Endodermal cell (in vitro differentiated cells): ENCODE measurements around the gene ZNF691. TPM values are rescaled to one million over a fixed set of nuclear protein-coding genes. Genes with fewer than 3 reads are reported as not detected.
"Not testable (repeated sequence)": the region's sequence is repeated elsewhere in the genome, so short reads cannot be mapped to it uniquely, and the experiment has no call there.

ENCODE experiments used
- DNase-seq: peaks from one replicate; pipeline ENCODE4 v3.0.0-alpha.2; 2017
- H3K27ac ChIP-seq: 2 replicates; pipeline ENCODE4 v1.5.1; 2013; ENCODE audit warnings: mild to moderate bottlenecking, low read depth, low read length, moderate library complexity
- H3K27me3 ChIP-seq: 2 replicates; pipeline ENCODE4 v1.6.1; 2013; ENCODE audit warnings: mild to moderate bottlenecking, low read length, moderate library complexity; ENCODE audit not compliant: insufficient read depth, control insufficient read depth, poor library complexity, severe bottlenecking
- H3K36me3 ChIP-seq: 2 replicates; pipeline ENCODE4 v1.7.0; 2013; ENCODE audit warnings: mild to moderate bottlenecking, low read length, moderate library complexity; ENCODE audit not compliant: control insufficient read depth, insufficient read depth
- H3K4me1 ChIP-seq: one replicate; pipeline ENCODE4 v1.7.0; 2013; ENCODE audit warnings: low read length; ENCODE audit not compliant: control insufficient read depth, insufficient read depth
- H3K4me3 ChIP-seq: 2 replicates; pipeline ENCODE4 v1.5.1; 2013; ENCODE audit warnings: mild to moderate bottlenecking, low read length, moderate library complexity
- H3K9ac ChIP-seq: 2 replicates; pipeline ENCODE4 v1.6.1; 2013; ENCODE audit warnings: mild to moderate bottlenecking, low read length, moderate library complexity; ENCODE audit not compliant: poor library complexity, severe bottlenecking; ENCODE audit errors: extremely low read depth
- H3K9me3 ChIP-seq: 2 replicates; pipeline ENCODE4 v1.6.1; 2013; ENCODE audit warnings: mild to moderate bottlenecking, low read length, moderate library complexity; ENCODE audit not compliant: control insufficient read depth
- H3K27ac Mint-ChIP-seq: 2 replicates; pipeline ENCODE4 v1.8.0; 2020; ENCODE audit warnings: mixed read lengths
- H3K27me3 Mint-ChIP-seq: 2 replicates; pipeline ENCODE4 v1.8.0; 2021; ENCODE audit warnings: mild to moderate bottlenecking, mixed read lengths; ENCODE audit not compliant: insufficient read depth
- H3K36me3 Mint-ChIP-seq: 2 replicates; pipeline ENCODE4 v1.8.0; 2020; ENCODE audit warnings: low read depth, mixed read lengths
- H3K4me1 Mint-ChIP-seq: 2 replicates; pipeline ENCODE4 v1.8.0; 2020; ENCODE audit warnings: mixed read lengths
- H3K4me3 Mint-ChIP-seq: 2 replicates; pipeline ENCODE4 v1.8.0; 2020; ENCODE audit warnings: mild to moderate bottlenecking, moderate library complexity, mixed read lengths
- H3K9me3 Mint-ChIP-seq: 2 replicates; pipeline ENCODE4 v1.8.0; 2020; ENCODE audit warnings: mild to moderate bottlenecking, mixed read lengths
- WGBS, 2 experiments: methylation state at CpG; one replicate each; pipeline versions ENCODE4 v1.1.5 to v1.1.7; 2013; ENCODE audit warnings: missing lambda C conversion rate in 2 of 2, mixed read lengths in 1 of 2; ENCODE audit not compliant: insufficient coverage in 1 of 2, insufficient read length in 1 of 2; 5-methylcytosine and 5-hydroxymethylcytosine counted together
- total RNA-seq, 2 donors: library from RNA; stranded (reverse); fragmentation: NEBNext Ultra II Directional in 1 of 2; extraction: Animal tissue kit (Norgen Biotek cat#: 25700) in 1 of 2; gene quantifications; 2 replicates in 1 of 2; 3 replicates in 1 of 2; pipeline ENCODE4 v1.2.1, GENCODE V29; 2021
- TF ChIP-seq, protein P1 (sequence below): fragments of 200-600 bp; sonication (generic); conservative IDR thresholded peaks from 2 replicates; pipeline ENCODE4 v1.5.0; 2021; ENCODE audit warnings: antibody characterized with exemption, mild to moderate bottlenecking

Gene ZNF691
- total RNA-seq, 2 donors from 2014 or later, result 15.5 to 16.6 TPM

DNA sequence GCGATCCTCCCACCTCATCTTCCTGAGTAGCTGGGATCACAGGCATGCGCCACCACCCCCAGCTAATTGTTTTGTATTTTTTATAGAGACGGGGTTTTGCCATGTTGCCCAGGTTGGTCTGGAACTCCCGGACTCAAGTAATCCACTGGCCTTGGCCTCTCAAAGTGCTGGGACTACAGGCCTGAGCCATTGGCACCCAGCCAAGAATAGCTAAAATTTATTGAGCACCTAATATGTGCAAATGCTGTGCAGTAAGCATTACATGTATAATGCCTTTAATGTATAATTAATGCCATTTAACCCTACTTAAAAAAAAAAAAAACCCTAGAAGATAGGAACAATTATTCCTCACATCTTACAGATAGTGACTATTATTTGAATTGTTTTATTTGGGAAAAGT, 42.9 kb downstream of the ZNF691 start:
- H3K27me3 Mint-ChIP-seq, result no peaks in the 10 kb centered on the region
- H3K36me3 Mint-ChIP-seq, result no peaks in the 10 kb centered on the region
- H3K4me3 Mint-ChIP-seq, result no peak overlapping the region
- Histone ChIP-seq H3K36me3 (no peaks in the 10 kb centered on the region), H3K4me1 (no peaks in the 10 kb centered on the region), H3K9ac (no peak overlapping the region), H3K27me3 (no peaks in the 10 kb centered on the region), H3K9me3 (no peaks in the 10 kb centered on the region), H3K27ac (no peak overlapping the region), H3K4me3 (no peak overlapping the region)
- no peak overlapping the region for H3K27ac Mint-ChIP-seq
- H3K4me1 Mint-ChIP-seq, result no peaks in the 10 kb centered on the region
- TF ChIP-seq, protein P1, sequence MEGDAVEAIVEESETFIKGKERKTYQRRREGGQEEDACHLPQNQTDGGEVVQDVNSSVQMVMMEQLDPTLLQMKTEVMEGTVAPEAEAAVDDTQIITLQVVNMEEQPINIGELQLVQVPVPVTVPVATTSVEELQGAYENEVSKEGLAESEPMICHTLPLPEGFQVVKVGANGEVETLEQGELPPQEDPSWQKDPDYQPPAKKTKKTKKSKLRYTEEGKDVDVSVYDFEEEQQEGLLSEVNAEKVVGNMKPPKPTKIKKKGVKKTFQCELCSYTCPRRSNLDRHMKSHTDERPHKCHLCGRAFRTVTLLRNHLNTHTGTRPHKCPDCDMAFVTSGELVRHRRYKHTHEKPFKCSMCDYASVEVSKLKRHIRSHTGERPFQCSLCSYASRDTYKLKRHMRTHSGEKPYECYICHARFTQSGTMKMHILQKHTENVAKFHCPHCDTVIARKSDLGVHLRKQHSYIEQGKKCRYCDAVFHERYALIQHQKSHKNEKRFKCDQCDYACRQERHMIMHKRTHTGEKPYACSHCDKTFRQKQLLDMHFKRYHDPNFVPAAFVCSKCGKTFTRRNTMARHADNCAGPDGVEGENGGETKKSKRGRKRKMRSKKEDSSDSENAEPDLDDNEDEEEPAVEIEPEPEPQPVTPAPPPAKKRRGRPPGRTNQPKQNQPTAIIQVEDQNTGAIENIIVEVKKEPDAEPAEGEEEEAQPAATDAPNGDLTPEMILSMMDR, result no peak
- H3K9me3 Mint-ChIP-seq, result peaks cover 1% of the 10 kb centered on the region
- DNase-seq, result no peak
- 61 to 69% methylated on average over 3 to 4 of the region's 4 CpGs for WGBS, 2 experiments

GRCh38 chr1:42891465-42892138, 45.2 kb downstream of the ZNF691 start:
- no peak for DNase-seq
- H3K4me3 Mint-ChIP-seq, result no peak overlapping the region
- no peak overlapping the region for H3K27ac Mint-ChIP-seq
- Histone ChIP-seq H3K9ac (no peak overlapping the region), H3K9me3 (peaks cover 6% of the 10 kb centered on the region), H3K4me1 (no peaks in the 10 kb centered on the region), H3K4me3 (no peak overlapping the region), H3K27ac (no peak overlapping the region), H3K27me3 (no peaks in the 10 kb centered on the region), H3K36me3 (no peaks in the 10 kb centered on the region)
- 60 to 72% methylated on average over 4 to 5 of the region's 5 CpGs for WGBS, 2 experiments
- H3K9me3 Mint-ChIP-seq, result peaks cover 10% of the 10 kb centered on the region
- no peaks in the 10 kb centered on the region for H3K36me3 Mint-ChIP-seq
- TF ChIP-seq, protein P1, result no peak
- H3K4me1 Mint-ChIP-seq, result no peaks in the 10 kb centered on the region
- H3K27me3 Mint-ChIP-seq, result peaks cover 9% of the 10 kb centered on the region

GRCh38 chr1:42899960-42900359, 53.5 kb downstream of the ZNF691 start:
- H3K4me3 ChIP-seq, H3K36me3 Mint-ChIP-seq: not testable (repeated sequence)
- WGBS, 2 experiments, result 80 to 85% methylated on average over 1 to 4 of the region's 4 CpGs

More at GRCh38 chr1:42899960-42900359, 53.5 kb downstream of the ZNF691 start:
- Mint-ChIP-seq H3K27me3 (peaks cover 20% of the 10 kb centered on the region), H3K9me3 (peaks cover 36% of the 10 kb centered on the region)
- H3K27me3 ChIP-seq, H3K9ac ChIP-seq, H3K4me3 Mint-ChIP-seq, DNase-seq, H3K27ac Mint-ChIP-seq, H3K4me1 ChIP-seq, H3K27ac ChIP-seq, H3K36me3 ChIP-seq, H3K4me1 Mint-ChIP-seq: not testable (repeated sequence)
- H3K9me3 ChIP-seq, result peaks cover 36% of the 10 kb centered on the region

Other genes with a start within 250 kb of the ZNF691 start
- gene PPIH, start 188.2 kb upstream of the ZNF691 start, total RNA-seq, result 10 to 100 TPM; 63.3 to 73.2 TPM
- 100 to 1,000 TPM; 655 to 668 TPM for gene YBX1, start 164.2 kb upstream of the ZNF691 start, total RNA-seq
- gene CLDN19, start 106.4 kb upstream of the ZNF691 start, total RNA-seq, result 10 to 100 TPM; 31.6 to 32.6 TPM
- 10 to 100 TPM; 51.7 to 68.3 TPM for gene P3H1, start 79.6 kb upstream of the ZNF691 start, total RNA-seq
- gene C1orf50, start 79.4 kb upstream of the ZNF691 start, total RNA-seq, result 1 to 10 TPM; 4.8 to 7.3 TPM
- gene TMEM269, start 61.6 kb upstream of the ZNF691 start, total RNA-seq, result under 1 TPM; 0.20 to 0.66 TPM
- gene ERMAP, start 29.5 kb upstream of the ZNF691 start, total RNA-seq, result 1 to 10 TPM; 5.1 to 5.7 TPM
- gene SVBP, start 29.2 kb upstream of the ZNF691 start, total RNA-seq, result 10 to 100 TPM; 40.2 to 45.3 TPM
- gene SLC2A1, start 112.3 kb downstream of the ZNF691 start, total RNA-seq, result 10 to 100 TPM; 42.5 to 69.7 TPM